HG03066 (cell line): ENCODE results near the gene LPCAT1.

ENCODE experiments used
- ATAC-seq: cut with Tn5 transposase; IDR thresholded peaks from one replicate; pipeline ENCODE4 v1.9.1; 2021; ENCODE audit warnings: low read depth; ENCODE audit not compliant: unreplicated experiment

Gene LPCAT1

GRCh38 chr5:1555808-1556731 is 32.3 kb upstream of the LPCAT1 start:
- ATAC-seq = no peak

GRCh38 chr5:1555011-1555807 is 31.4 kb upstream of the LPCAT1 start:
- ATAC-seq = no peak

GRCh38 chr5:1554410-1554967 is 30.7 kb upstream of the LPCAT1 start:
- no peak for ATAC-seq

GRCh38 chr5:1553539-1554409 is 30.0 kb upstream of the LPCAT1 start:
- ATAC-seq = no peak

GRCh38 chr5:1552521-1553255 is 28.9 kb upstream of the LPCAT1 start:
- ATAC-seq = no peak

GRCh38 chr5:1551426-1552301 is 27.9 kb upstream of the LPCAT1 start:
- ATAC-seq = no peak

GRCh38 chr5:1550287-1551076 is 26.7 kb upstream of the LPCAT1 start:
- no peak for ATAC-seq

- ATAC-seq = no peak
These were observed 25.8 kb upstream of the LPCAT1 start for GRCh38 chr5:1549475-1550030.

- ATAC-seq = no peak
These were observed 25.1 kb upstream of the LPCAT1 start for GRCh38 chr5:1548702-1549474.

GRCh38 chr5:1547655-1548054 is 23.9 kb upstream of the LPCAT1 start:
- ATAC-seq = no peak

- ATAC-seq = no peak
These were observed 23.5 kb upstream of the LPCAT1 start for GRCh38 chr5:1547236-1547635.

- no peak for ATAC-seq
These were observed 22.8 kb upstream of the LPCAT1 start for GRCh38 chr5:1546556-1546955.

GRCh38 chr5:1545805-1546355 is 22.1 kb upstream of the LPCAT1 start:
- ATAC-seq = no peak

GRCh38 chr5:1545126-1545804 is 21.5 kb upstream of the LPCAT1 start:
- ATAC-seq = no peak

GRCh38 chr5:1544294-1544961 is 20.7 kb upstream of the LPCAT1 start:
- no peak for ATAC-seq
